T-cell (primary cell): ENCODE data around the gene SLC6A13. TPM values are rescaled to one million over a fixed set of nuclear protein-coding genes. Genes with fewer than 3 reads are reported as not detected.
"Not testable (repeated sequence)": the region's sequence is repeated elsewhere in the genome, so short reads cannot be mapped to it uniquely, and the experiment has no call there.

Experiments used
- ATAC-seq, 4 experiments: fragments of 200-7000 bp in 3 of 4; fragments of 150-1000 bp in 1 of 4; cut with Tn5 transposase; replicated peaks in 1 of 4; 1 replicate in 3 of 4; 2 replicates in 1 of 4; pipeline ENCODE4 v1.10.0; 2021; ENCODE audit warnings: moderate library complexity in 3 of 4, mild to moderate bottlenecking in 2 of 4, moderate number of reproducible peaks in 1 of 4
- CTCF ChIA-PET, 2 donors: fragments of 300-600 bp; sonication (Branson Sonifier 250); formaldehyde crosslinking; loops; one replicate each; lab custom pipeline; 2022; ENCODE audit warnings: antibody characterized with exemption in 2 of 2; lab: Charles Lee
- POLR2A ChIA-PET, 2 donors: fragments of 300-600 bp; sonication (Branson Sonifier 250); formaldehyde crosslinking; loops; one replicate each; lab custom pipeline; 2022; ENCODE audit warnings: antibody characterized with exemption in 2 of 2; lab: Charles Lee
- DNase-seq, 35 experiments: peaks; one replicate each; pipeline versions ENCODE4 v3.0.0 to v3.0.0-alpha.2; 2013 to 2023
- H3K27ac ChIP-seq: one replicate; pipeline ENCODE4 v1.5.1; 2013; ENCODE audit warnings: low read length
- H3K27me3 ChIP-seq, 2 experiments: replicated peaks in 1 of 2; 1 replicate in 1 of 2; 2 replicates in 1 of 2; pipeline versions ENCODE4 v1.6.1 to v1.7.0; 2013; ENCODE audit warnings: low read length in 1 of 2, mixed read lengths in 1 of 2; ENCODE audit not compliant: control insufficient read depth in 2 of 2, insufficient read depth in 2 of 2; ENCODE audit errors: extremely low read depth in 1 of 2
- H3K36me3 ChIP-seq, 2 donors: 1 replicate in 1 of 2; 2 replicates in 1 of 2; pipeline versions ENCODE4 v1.6.1 to v1.7.0; 2013; ENCODE audit warnings: low read length in 1 of 2; ENCODE audit not compliant: control insufficient read depth in 2 of 2, insufficient read depth in 1 of 2; ENCODE audit errors: extremely low read depth in 1 of 2
- H3K4me1 ChIP-seq, 2 experiments: 1 replicate in 1 of 2; 2 replicates in 1 of 2; pipeline versions ENCODE4 v1.6.1 to v1.7.0; 2013; ENCODE audit warnings: low read length in 2 of 2, mixed read lengths in 1 of 2; ENCODE audit not compliant: insufficient read depth in 2 of 2, control insufficient read depth in 1 of 2; ENCODE audit errors: extremely low read depth in 1 of 2
- H3K4me3 ChIP-seq, 2 donors: 1 replicate in 1 of 2; 2 replicates in 1 of 2; pipeline versions ENCODE4 v1.5.1 to v1.7.0; 2013; ENCODE audit warnings: mild to moderate bottlenecking in 2 of 2, low read length in 1 of 2, moderate library complexity in 1 of 2; ENCODE audit not compliant: control insufficient read depth in 1 of 2; ENCODE audit errors: extremely low read depth in 1 of 2
- H3K9me3 ChIP-seq: 2 replicates; pipeline ENCODE4 v1.7.0; 2013
- H3K27ac Mint-ChIP-seq, 2 donors: one replicate each; pipeline ENCODE4 v1.8.0; 2020 to 2021; ENCODE audit warnings: mild to moderate bottlenecking in 2 of 2, mixed read lengths in 2 of 2
- H3K27me3 Mint-ChIP-seq, 2 donors: one replicate each; pipeline ENCODE4 v1.8.0; 2021 to 2022; ENCODE audit warnings: mixed read lengths in 2 of 2
- H3K36me3 Mint-ChIP-seq: one replicate; pipeline ENCODE4 v1.8.0; 2021; ENCODE audit warnings: mixed read lengths
- H3K4me1 Mint-ChIP-seq, 3 donors: one replicate each; pipeline ENCODE4 v1.8.0; 2020 to 2022; ENCODE audit warnings: mixed read lengths in 3 of 3, mild to moderate bottlenecking in 1 of 3
- H3K4me3 Mint-ChIP-seq, 3 donors: one replicate each; pipeline ENCODE4 v1.8.0; 2020 to 2022; ENCODE audit warnings: mild to moderate bottlenecking in 3 of 3, mixed read lengths in 3 of 3, moderate library complexity in 3 of 3
- H3K9me3 Mint-ChIP-seq, 3 donors: one replicate each; pipeline ENCODE4 v1.8.0; 2020 to 2022; ENCODE audit warnings: mixed read lengths in 3 of 3
- WGBS: methylation state at CpG from one replicate; pipeline ENCODE4 v1.1.5; 2013; ENCODE audit warnings: missing lambda C conversion rate; ENCODE audit not compliant: insufficient coverage; 5-methylcytosine and 5-hydroxymethylcytosine counted together
- total RNA-seq, 35 experiments: library from RNA in 6 of 35; stranded (reverse) in 6 of 35; fragments of 120-200 nt in 1 of 35; gene quantifications; one replicate each; pipeline versions ENCODE4 v1.2.1 to v1.2.4 and lab custom pipeline; 2013 to 2026

The SLC6A13 gene
- total RNA-seq, 5 donors from 2014 or later (not counting 1 experiment from before 2014, with no cell fraction given), result 0.49 to 1.8 (median 0.86) TPM

DNA sequence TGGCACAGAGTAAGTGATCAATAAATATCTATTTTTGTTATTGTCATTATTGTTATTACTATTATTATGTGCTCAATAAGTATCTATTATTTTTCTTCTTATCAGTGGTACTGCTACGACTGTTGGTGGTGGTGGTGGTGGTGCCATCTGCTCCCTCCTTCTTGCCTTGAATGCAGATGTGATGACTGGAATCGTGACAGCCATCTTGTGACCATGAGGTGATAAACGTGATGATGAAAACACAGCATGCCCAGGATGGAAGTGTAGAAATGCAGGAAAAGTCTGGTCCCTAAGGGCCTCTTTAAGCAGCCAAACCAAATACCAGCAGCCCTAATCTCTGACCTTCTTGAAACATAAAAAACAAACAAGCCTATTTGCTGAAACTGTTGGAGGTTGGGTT is 71.1 kb downstream of the SLC6A13 start:
- H3K36me3 Mint-ChIP-seq, result no peaks in the 10 kb centered on the region
- H3K9me3 ChIP-seq, result no peaks in the 10 kb centered on the region
- H3K4me3 ChIP-seq, result no peak overlapping the region
- CTCF ChIA-PET, result no interaction called here
- H3K4me1 ChIP-seq, result peaks cover 0 to 6% of the 10 kb centered on the region in 2 experiments
- DNase-seq (no peak), ATAC-seq (no peak)
- H3K4me1 Mint-ChIP-seq, result peaks cover 0 to 5% (median 5%) of the 10 kb centered on the region in 3 donors
- whole genome bisulfite sequencing, result no CpG with 5 or more reads among the region's 3 CpGs
- H3K27me3 ChIP-seq, result peaks cover 0 to 53% of the 10 kb centered on the region in 2 experiments
- POLR2A ChIA-PET, result no interaction called here
- no peak overlapping the region for H3K27ac Mint-ChIP-seq
- peaks cover 26 to 49% of the 10 kb centered on the region in 2 donors for H3K27me3 Mint-ChIP-seq
- H3K36me3 ChIP-seq, result no peaks in the 10 kb centered on the region
- H3K9me3 Mint-ChIP-seq, result no peaks in the 10 kb centered on the region
- H3K4me3 Mint-ChIP-seq, result no peak overlapping the region
- H3K27ac ChIP-seq, result no peak overlapping the region

DNA sequence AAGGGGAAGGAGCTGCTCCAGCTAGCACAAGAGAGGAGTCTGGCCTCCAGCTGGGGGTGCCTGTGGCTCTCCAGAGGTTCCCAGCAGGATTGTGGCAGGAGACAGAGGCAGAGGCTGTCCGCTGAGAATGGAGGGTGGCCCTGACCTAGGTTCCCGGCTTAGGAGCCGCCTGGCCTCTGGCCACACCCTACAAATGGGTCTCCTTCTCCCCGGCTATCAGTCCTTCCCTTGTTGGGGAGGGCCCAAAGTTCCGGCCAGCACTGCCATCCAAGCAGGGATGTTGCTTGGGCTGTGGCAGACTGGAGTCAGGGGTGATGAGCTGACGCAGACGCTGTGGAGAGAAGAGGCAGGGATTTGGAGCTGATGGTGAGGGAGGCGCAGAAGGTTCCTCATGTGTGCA is 71.8 kb downstream of the SLC6A13 start:
- DNase-seq (no peak), ATAC-seq (no peak)
- Mint-ChIP-seq H3K4me3 (no peak overlapping the region), H3K27me3 (peaks cover 26 to 49% of the 10 kb centered on the region in 2 donors), H3K27ac (no peak overlapping the region), H3K36me3 (no peaks in the 10 kb centered on the region), H3K9me3 (no peaks in the 10 kb centered on the region), H3K4me1 (peaks cover 0 to 5% (median 5%) of the 10 kb centered on the region in 3 donors)
- CTCF ChIA-PET, result no interaction called here
- no peaks in the 10 kb centered on the region for H3K36me3 ChIP-seq
- no peak overlapping the region for H3K4me3 ChIP-seq
- peaks cover 0 to 52% of the 10 kb centered on the region in 2 experiments for H3K27me3 ChIP-seq
- H3K9me3 ChIP-seq, result no peaks in the 10 kb centered on the region
- 98% methylated on average over 5 of the region's 8 CpGs for WGBS
- no peak overlapping the region for H3K27ac ChIP-seq
- POLR2A ChIA-PET, result no interaction called here
- H3K4me1 ChIP-seq, result peaks cover 0 to 6% of the 10 kb centered on the region in 2 experiments

DNA sequence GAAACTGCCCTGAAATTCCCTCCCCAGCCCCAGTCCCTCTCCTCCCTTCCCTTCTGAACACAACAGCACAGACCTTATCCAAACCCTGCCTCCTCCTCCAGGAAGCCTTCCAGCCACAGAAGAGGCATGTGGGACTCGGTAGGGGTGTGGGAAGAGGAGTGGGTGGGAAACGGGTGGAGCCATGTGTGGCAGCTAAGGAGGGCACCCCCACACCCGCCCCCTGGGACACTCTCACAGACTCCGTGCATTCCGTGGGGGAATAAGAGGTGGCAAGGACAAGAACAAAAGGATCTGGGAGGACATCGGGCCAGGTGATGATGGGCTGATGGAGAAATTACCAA is 73.0 kb downstream of the SLC6A13 start:
- H3K36me3 Mint-ChIP-seq, result no peaks in the 10 kb centered on the region
- Histone ChIP-seq H3K9me3 (no peaks in the 10 kb centered on the region), H3K4me3 (no peak overlapping the region), H3K4me1 (peaks cover 0 to 6% of the 10 kb centered on the region in 2 experiments), H3K36me3 (no peaks in the 10 kb centered on the region), H3K27me3 (peaks cover 0 to 54% of the 10 kb centered on the region in 2 experiments), H3K27ac (no peak overlapping the region)
- ATAC-seq (no peak), DNase-seq (no peak)
- POLR2A ChIA-PET, result no interaction called here
- WGBS, result no CpG with 5 or more reads among the region's 6 CpGs
- H3K27ac Mint-ChIP-seq, result no peak overlapping the region
- no peak overlapping the region for H3K4me3 Mint-ChIP-seq
- peaks cover 0 to 5% (median 5%) of the 10 kb centered on the region in 3 donors for H3K4me1 Mint-ChIP-seq
- no peaks in the 10 kb centered on the region for H3K9me3 Mint-ChIP-seq
- CTCF ChIA-PET, result interaction anchor here in 1 of 2 donors (1.1 kb wide), 1 partner anchor 17 kb away, joined by 3 read pairs; no protein-coding TSS in a partner anchor
- peaks cover 29 to 53% of the 10 kb centered on the region in 2 donors for H3K27me3 Mint-ChIP-seq

DNA sequence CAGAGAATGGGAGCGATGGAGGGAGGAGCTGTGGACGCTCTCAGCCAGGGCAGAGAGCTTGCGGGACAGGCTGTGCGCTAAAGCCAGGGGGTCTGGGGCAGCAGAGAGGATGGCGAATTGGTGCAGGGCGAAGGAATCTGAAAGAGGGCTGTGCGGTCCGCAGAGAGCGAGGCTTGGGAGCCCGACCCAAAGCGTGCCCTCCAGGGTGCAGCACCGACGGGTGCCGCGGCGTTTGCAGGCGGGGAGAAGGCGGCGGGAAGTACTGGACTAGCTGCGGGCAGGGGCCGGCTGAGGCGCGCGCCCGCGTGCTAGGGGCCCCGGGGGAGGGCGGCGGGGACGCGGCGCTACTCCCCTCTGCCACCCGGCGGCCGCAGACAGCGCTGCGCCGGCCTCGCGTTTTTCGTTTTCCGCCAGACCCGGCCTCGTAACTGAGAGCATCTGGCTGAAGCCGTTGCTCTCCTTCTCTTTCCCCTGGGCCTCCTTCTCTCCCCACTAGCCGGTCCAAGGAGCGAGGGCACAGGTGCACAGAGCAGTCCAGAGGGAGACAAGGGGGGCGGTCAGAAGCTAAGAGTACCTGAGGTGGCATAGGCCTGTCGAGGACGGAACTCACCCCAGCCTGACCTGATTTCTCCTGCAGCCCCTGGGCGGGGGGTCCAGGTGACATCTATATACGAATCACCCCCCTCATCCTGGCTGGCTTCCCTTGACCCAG is 73.6 kb downstream of the SLC6A13 start:
- Histone ChIP-seq H3K27me3 (peaks cover 0 to 52% of the 10 kb centered on the region in 2 experiments), H3K27ac (no peak overlapping the region), H3K9me3 (no peaks in the 10 kb centered on the region), H3K4me1 (peaks cover 0 to 6% of the 10 kb centered on the region in 2 experiments), H3K36me3 (no peaks in the 10 kb centered on the region), H3K4me3 (peak overlapping the region in 1 of 2 donors; percentile 3)
- 16% methylated on average over 47 of the region's 52 CpGs for WGBS
- peak overlapping the region; percentile 53 to 76 (median 75) for H3K4me3 Mint-ChIP-seq
- CTCF ChIA-PET, result interaction anchor here in 1 of 2 donors (1.1 kb wide), 1 partner anchor 16 kb away, joined by 3 read pairs; no protein-coding TSS in a partner anchor
- H3K27me3 Mint-ChIP-seq, result peaks cover 27 to 51% of the 10 kb centered on the region in 2 donors
- POLR2A ChIA-PET, result no interaction called here
- no peaks in the 10 kb centered on the region for H3K36me3 Mint-ChIP-seq
- peak in 21 of 35 experiments; percentile 4 to 40 (median 15) for DNase-seq
- H3K4me1 Mint-ChIP-seq, result peaks cover 0 to 5% (median 5%) of the 10 kb centered on the region in 3 donors
- H3K9me3 Mint-ChIP-seq, result no peaks in the 10 kb centered on the region
- peak; percentile 66 to 77 (median 73) for ATAC-seq
- H3K27ac Mint-ChIP-seq, result no peak overlapping the region

GRCh38 chr12:187986-188909 is 74.4 kb downstream of the SLC6A13 start:
- H3K27me3 ChIP-seq, result peaks cover 0 to 50% of the 10 kb centered on the region in 2 experiments
- ATAC-seq, result peak in 1 of 4 experiments; percentile 35
- H3K36me3 Mint-ChIP-seq, DNase-seq, H3K4me1 Mint-ChIP-seq, H3K36me3 ChIP-seq, H3K4me1 ChIP-seq, H3K27ac Mint-ChIP-seq, POLR2A ChIA-PET, H3K9me3 Mint-ChIP-seq, H3K4me3 ChIP-seq, H3K9me3 ChIP-seq, H3K27ac ChIP-seq: not testable (repeated sequence)
- H3K27me3 Mint-ChIP-seq, result peaks cover 25 to 44% of the 10 kb centered on the region in 2 donors
- CTCF ChIA-PET, result interaction anchor here in 1 of 2 donors (1.1 kb wide), 1 partner anchor 16 kb away, joined by 3 read pairs; no protein-coding TSS in a partner anchor
- 95% methylated on average over 23 of the region's 53 CpGs for WGBS
- H3K4me3 Mint-ChIP-seq, result peak overlapping the region; percentile 53 to 76 (median 75)

- Mint-ChIP-seq H3K36me3 (no peaks in the 10 kb centered on the region), H3K4me1 (peaks cover 0 to 5% (median 5%) of the 10 kb centered on the region in 3 donors), H3K9me3 (no peaks in the 10 kb centered on the region), H3K4me3 (no peak overlapping the region), H3K27me3 (peaks cover 18 to 32% of the 10 kb centered on the region in 2 donors), H3K27ac (no peak overlapping the region)
- Histone ChIP-seq H3K4me1 (peaks cover 0 to 6% of the 10 kb centered on the region in 2 experiments), H3K4me3 (no peak overlapping the region), H3K27me3 (peaks cover 0 to 52% of the 10 kb centered on the region in 2 experiments), H3K36me3 (no peaks in the 10 kb centered on the region), H3K9me3 (no peaks in the 10 kb centered on the region), H3K27ac (no peak overlapping the region)
- WGBS, result 88% methylated on average over 11 of the region's 11 CpGs
- ChIA-PET POLR2A (no interaction called here), CTCF (no interaction called here)
- ATAC-seq, result no peak
- DNase-seq, result no peak
Measured at GRCh38 chr12:186006-186625, 76.5 kb downstream of the SLC6A13 start.
